Spleen (tissue), 11 donors: ENCODE measurements around the gene PTBP1. TPM values are rescaled to one million over a fixed set of nuclear protein-coding genes. Genes with fewer than 3 reads are reported as not detected.

Source experiments
- DNase-seq: peaks from one replicate; pipeline ENCODE4 v3.0.0-alpha.2; 2020
- H3K27ac ChIP-seq, 8 donors: fragments of 200-600 bp; sonication (generic) in 7 of 8; 1 replicate in 4 of 8; 2 replicates in 4 of 8; pipeline versions ENCODE4 v1.5.0 to v1.8.0; 2016 to 2021; ENCODE audit warnings: inconsistent platforms in 4 of 8, mild to moderate bottlenecking in 4 of 8, moderate library complexity in 1 of 8
- H3K27me3 ChIP-seq, 7 donors: fragments of 200-600 bp; sonication (generic) in 6 of 7; replicated peaks in 1 of 7; 1 replicate in 4 of 7; 2 replicates in 3 of 7; pipeline versions ENCODE4 v1.5.0 to v1.8.0; 2016 to 2021; ENCODE audit warnings: inconsistent platforms in 3 of 7, mild to moderate bottlenecking in 1 of 7
- H3K36me3 ChIP-seq, 6 donors: fragments of 200-600 bp; sonication (generic) in 5 of 6; 1 replicate in 4 of 6; 2 replicates in 2 of 6; pipeline versions ENCODE4 v1.5.0 to v1.8.0; 2016 to 2021; ENCODE audit warnings: inconsistent platforms in 2 of 6
- H3K4me1 ChIP-seq, 6 donors: fragments of 200-600 bp; sonication (generic) in 5 of 6; 1 replicate in 3 of 6; 2 replicates in 3 of 6; pipeline versions ENCODE4 v1.5.0 to v1.8.0; 2016 to 2021; ENCODE audit warnings: inconsistent platforms in 3 of 6
- H3K4me3 ChIP-seq, 8 donors: fragments of 200-600 bp; sonication (generic) in 7 of 8; 1 replicate in 4 of 8; 2 replicates in 4 of 8; pipeline versions ENCODE4 v1.5.0 to v1.8.0; 2016 to 2021; ENCODE audit warnings: inconsistent platforms in 4 of 8, mild to moderate bottlenecking in 4 of 8, moderate library complexity in 2 of 8
- H3K9me3 ChIP-seq, 8 donors: fragments of 200-600 bp; sonication (generic) in 7 of 8; 1 replicate in 4 of 8; 2 replicates in 4 of 8; pipeline versions ENCODE4 v1.5.0 to v1.8.0; 2016 to 2021; ENCODE audit warnings: inconsistent platforms in 4 of 8
- POLR2A ChIP-seq, 3 donors: fragments of 450-650 bp; IDR thresholded peaks; one replicate each; pipeline ENCODE4 v1.5.1; 2017; ENCODE audit warnings: antibody characterized with exemption in 3 of 3, mild to moderate bottlenecking in 1 of 3
- POLR2AphosphoS5 ChIP-seq, 3 donors: sonication (generic); formaldehyde crosslinking; IDR thresholded peaks; one replicate each; pipeline ENCODE4 v1.5.1; 2017; ENCODE audit warnings: antibody characterized with exemption in 3 of 3
- WGBS, 5 donors: extraction: QIAGEN DNeasy Blood & Tissue Kit in 3 of 5; methylation state at CpG; one replicate each; pipeline versions ENCODE4 v1.1.5 to v1.1.7; 2013 to 2018; 5-methylcytosine and 5-hydroxymethylcytosine counted together
- intact Hi-C: fragments of 100-400 bp; cut with DNase I; formaldehyde crosslinking; loops from one replicate; pipeline ENCODE4 v1.15.0; 2023; ENCODE audit warnings: low total_unique reads
- polyA plus RNA-seq, 3 donors: library from polyadenylated mRNA; stranded (reverse); fragments of 200-250 nt; gene quantifications; one replicate each; pipeline ENCODE4 v1.2.1, GENCODE V29; 2013
- total RNA-seq, 7 donors: library from RNA; depleted of rRNA in 3 of 7; stranded (reverse); fragments of >200 nt in 3 of 7; fragmentation: NEBNext Ultra II Directional in 4 of 7; extraction: Animal tissue kit (Norgen Biotek cat#: 25700) in 4 of 7; gene quantifications; one replicate each; pipeline versions ENCODE4 v1.1.0 to v1.2.1, GENCODE V29; 2016 to 2021
- TF ChIP-seq, protein P1 (sequence below), 11 experiments: fragments of 200-600 bp in 7 of 11; fragments of 450-650 bp in 4 of 11; sonication (generic) in 4 of 11; IDR thresholded peaks in 8 of 11; conservative IDR thresholded peaks in 3 of 11; 1 replicate in 7 of 11; 2 replicates in 4 of 11; pipeline versions ENCODE4 v1.4.0 to v1.8.0; 2016 to 2021; ENCODE audit warnings: antibody characterized with exemption in 11 of 11, inconsistent platforms in 4 of 11, mild to moderate bottlenecking in 1 of 11
- donor health status: healthy with polysubstance abuse.
- donor health status: DM: no; HTN: no; CAD: no; lungs with moderate emphysema.
- donor health status: DM: no; HTN: no; CAD: no.
- donor health status: Bipolar disorder and iron deficiency.
- donor health status: healthy.
- donor health status: DM: no; HTN: no; CAD: no.
- donor health status: DM: yes; HTN: yes; CAD: no.

The PTBP1 gene
- total and polyA plus RNA-seq, 10 donors = 89.9 to 305 (median 176) TPM

DNA sequence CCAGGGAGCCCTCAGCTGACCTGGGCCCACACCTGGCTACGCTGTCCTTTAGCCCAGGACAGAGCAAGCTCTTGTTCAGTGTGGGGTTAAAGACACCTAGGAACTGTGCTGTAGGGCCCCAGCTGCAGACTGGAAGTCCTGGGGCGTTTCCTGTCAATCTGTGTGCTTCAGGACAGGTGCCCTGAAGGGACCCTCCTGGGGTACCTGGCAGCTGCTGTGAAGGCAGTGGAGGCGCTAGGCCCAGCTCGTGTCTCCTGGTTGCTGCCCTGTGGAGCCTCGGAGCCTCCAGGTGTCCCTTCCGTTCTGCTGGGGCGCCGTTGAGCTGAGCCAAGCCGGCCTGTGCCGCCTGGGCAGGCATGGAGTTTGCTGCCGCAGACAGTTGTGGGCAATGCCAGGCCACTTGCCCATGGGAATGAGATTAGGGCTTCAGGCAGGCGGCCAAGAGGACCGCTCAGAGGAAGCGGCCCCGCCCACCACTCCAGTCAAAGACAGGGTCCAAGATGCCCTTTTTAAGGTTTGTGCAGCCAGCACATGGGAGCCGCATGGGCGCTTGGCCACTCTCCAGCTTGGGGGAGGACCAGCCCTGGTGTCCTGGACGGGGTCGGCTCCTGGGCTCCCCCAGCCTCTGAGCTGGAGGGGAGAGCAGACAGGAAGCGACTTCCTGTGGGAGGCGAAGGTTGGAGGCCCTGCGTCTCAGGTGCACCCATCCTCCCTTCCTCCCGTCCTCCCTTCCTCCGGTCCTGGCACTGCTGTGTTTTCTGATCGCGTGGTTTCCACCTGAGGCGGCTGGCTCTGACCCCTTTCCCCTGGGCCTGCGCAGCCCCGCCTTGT is 4.0 kb downstream of the PTBP1 start:
- Histone ChIP-seq H3K4me1 (peaks cover 52 to 88% (median 74%) of the 10 kb centered on the region in 6 donors), H3K9me3 (no peaks in the 10 kb centered on the region), H3K4me3 (peak overlapping the region in 7 of 8 donors; percentile 8 to 99 (median 23)), H3K27me3 (no peaks in the 10 kb centered on the region), H3K36me3 (peaks cover 5 to 72% (median 37%) of the 10 kb centered on the region in 6 donors), H3K27ac (peak overlapping the region in 7 of 8 donors; percentile 38 to 100 (median 64))
- TF ChIP-seq POLR2AphosphoS5 (IDR thresholded peaks at IDR 0.05) (peak; percentile 49 to 74 (median 59)), POLR2A (IDR thresholded peaks at IDR 0.05) (no peak)
- TF ChIP-seq, protein P1, sequence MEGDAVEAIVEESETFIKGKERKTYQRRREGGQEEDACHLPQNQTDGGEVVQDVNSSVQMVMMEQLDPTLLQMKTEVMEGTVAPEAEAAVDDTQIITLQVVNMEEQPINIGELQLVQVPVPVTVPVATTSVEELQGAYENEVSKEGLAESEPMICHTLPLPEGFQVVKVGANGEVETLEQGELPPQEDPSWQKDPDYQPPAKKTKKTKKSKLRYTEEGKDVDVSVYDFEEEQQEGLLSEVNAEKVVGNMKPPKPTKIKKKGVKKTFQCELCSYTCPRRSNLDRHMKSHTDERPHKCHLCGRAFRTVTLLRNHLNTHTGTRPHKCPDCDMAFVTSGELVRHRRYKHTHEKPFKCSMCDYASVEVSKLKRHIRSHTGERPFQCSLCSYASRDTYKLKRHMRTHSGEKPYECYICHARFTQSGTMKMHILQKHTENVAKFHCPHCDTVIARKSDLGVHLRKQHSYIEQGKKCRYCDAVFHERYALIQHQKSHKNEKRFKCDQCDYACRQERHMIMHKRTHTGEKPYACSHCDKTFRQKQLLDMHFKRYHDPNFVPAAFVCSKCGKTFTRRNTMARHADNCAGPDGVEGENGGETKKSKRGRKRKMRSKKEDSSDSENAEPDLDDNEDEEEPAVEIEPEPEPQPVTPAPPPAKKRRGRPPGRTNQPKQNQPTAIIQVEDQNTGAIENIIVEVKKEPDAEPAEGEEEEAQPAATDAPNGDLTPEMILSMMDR (IDR thresholded peaks at IDR 0.05 in 8 of 11, conservative IDR thresholded peaks at IDR 0.05 in 3 of 11) = no peak
- 27 to 57% (median 41%) methylated on average over 15 to 29 of the region's 29 CpGs for WGBS, 5 donors
- DNase-seq = no peak
- intact Hi-C loops = no loop called here

- no peaks in the 10 kb centered on the region for H3K27me3 ChIP-seq
- no peak for DNase-seq
- intact Hi-C loops = no loop called here
- peak overlapping the region in 7 of 8 donors; percentile 38 to 100 (median 64) for H3K27ac ChIP-seq
- TF ChIP-seq POLR2A (IDR thresholded peaks at IDR 0.05) (no peak), POLR2AphosphoS5 (IDR thresholded peaks at IDR 0.05) (peak in 2 of 3 donors; percentile 37 to 53)
- H3K4me3 ChIP-seq = peak overlapping the region in 6 of 8 donors; percentile 4 to 99 (median 22)
- peaks cover 9 to 79% (median 44%) of the 10 kb centered on the region in 6 donors for H3K36me3 ChIP-seq
- H3K9me3 ChIP-seq = no peaks in the 10 kb centered on the region
- peaks cover 49 to 90% (median 75%) of the 10 kb centered on the region in 6 donors for H3K4me1 ChIP-seq
- WGBS, 5 donors = 43 to 68% (median 61%) methylated on average over 19 to 23 of the region's 23 CpGs
Observed at GRCh38 chr19:801861-802497, 4.7 kb downstream of the PTBP1 start.

GRCh38 chr19:802498-803098 is 5.3 kb downstream of the PTBP1 start:
- Histone ChIP-seq H3K9me3 (no peaks in the 10 kb centered on the region), H3K27me3 (no peaks in the 10 kb centered on the region), H3K27ac (peak overlapping the region in 5 of 8 donors; percentile 63 to 100 (median 98)), H3K4me1 (peaks cover 49 to 96% (median 78%) of the 10 kb centered on the region in 6 donors), H3K4me3 (peak overlapping the region in 4 of 8 donors; percentile 1 to 99 (median 50)), H3K36me3 (peaks cover 9 to 85% (median 50%) of the 10 kb centered on the region in 6 donors)
- no peak for DNase-seq
- 57 to 77% (median 68%) methylated on average over 28 of the region's 28 CpGs for WGBS, 5 donors
- TF ChIP-seq POLR2AphosphoS5 (IDR thresholded peaks at IDR 0.05) = no peak
- TF ChIP-seq, protein P1 (IDR thresholded peaks at IDR 0.05 in 8 of 11, conservative IDR thresholded peaks at IDR 0.05 in 3 of 11) = no peak
- TF ChIP-seq POLR2A (IDR thresholded peaks at IDR 0.05) = no peak
- intact Hi-C loops = no loop called here

DNA sequence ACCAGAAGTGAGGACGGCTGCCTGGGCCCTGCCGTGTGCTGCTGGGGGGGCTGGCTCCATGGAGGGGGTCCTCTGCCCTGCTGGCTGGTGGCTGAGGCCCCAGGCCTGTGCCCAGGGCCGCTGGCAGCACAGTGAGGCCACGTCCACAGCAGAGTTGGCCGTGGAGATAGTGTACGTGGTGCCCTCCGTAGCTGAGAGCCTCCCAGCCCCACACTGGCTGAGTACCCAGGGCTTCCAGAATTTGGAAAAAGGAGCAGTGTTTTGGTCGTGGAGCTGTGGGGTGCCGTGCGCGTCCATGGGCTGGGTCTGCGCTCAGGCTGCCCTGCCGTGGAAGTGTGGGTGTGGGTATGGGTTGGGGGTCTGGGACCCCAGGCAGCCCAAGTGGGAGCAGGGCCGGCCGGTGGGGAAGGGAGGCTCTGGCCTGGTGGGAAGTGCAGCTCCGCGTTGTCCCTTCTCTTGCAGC is 5.9 kb downstream of the PTBP1 start:
- Histone ChIP-seq H3K27me3 (no peaks in the 10 kb centered on the region), H3K36me3 (peaks cover 9 to 91% (median 55%) of the 10 kb centered on the region in 6 donors), H3K27ac (peak overlapping the region in 5 of 8 donors; percentile 40 to 100 (median 98)), H3K9me3 (no peaks in the 10 kb centered on the region), H3K4me3 (peak overlapping the region in 2 of 8 donors; percentile 1 to 80), H3K4me1 (peaks cover 49 to 100% (median 79%) of the 10 kb centered on the region in 6 donors)
- DNase-seq = no peak
- WGBS, 5 donors = 75 to 91% (median 81%) methylated on average over 8 to 17 of the region's 17 CpGs
- TF ChIP-seq POLR2AphosphoS5 (IDR thresholded peaks at IDR 0.05) (peak in 1 of 3 donors; percentile 62), POLR2A (IDR thresholded peaks at IDR 0.05) (no peak)
- TF ChIP-seq, protein P1 (IDR thresholded peaks at IDR 0.05 in 8 of 11, conservative IDR thresholded peaks at IDR 0.05 in 3 of 11) = no peak
- intact Hi-C loops = no loop called here
